ENCODE measurements around the gene FOCAD.

FOCAD gene

DNA sequence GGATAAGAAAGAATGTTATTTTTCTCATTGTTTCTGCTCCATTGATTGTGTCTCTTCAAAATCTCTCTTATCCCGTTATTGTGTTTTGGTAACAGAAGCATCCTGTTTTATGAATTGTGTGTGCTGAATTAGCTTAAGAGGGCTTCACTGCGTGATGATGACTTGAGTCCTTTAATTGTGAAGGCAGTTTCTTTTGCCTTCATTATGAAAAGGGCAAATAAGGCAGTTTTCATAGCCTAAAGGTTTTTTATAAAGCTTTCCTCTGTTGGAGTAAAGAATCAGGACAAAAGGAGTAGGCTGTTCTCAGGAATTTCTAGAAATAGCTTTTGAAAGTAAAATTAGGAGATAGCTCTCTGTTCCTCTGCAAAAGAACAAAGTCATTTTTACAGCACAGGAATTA, 169.8 kb downstream of the FOCAD start:
- Histone ChIP-seq H3K79me2 (ENCODE audit: control insufficient read depth, low read length) (no peaks in the 10 kb centered on the region), H3K27ac (ENCODE audit: low read depth, low read length) (no peak overlapping the region), H3K9me3 (ENCODE audit: control insufficient read depth, insufficient read depth, low read length) (no peaks in the 10 kb centered on the region), H3F3A (ENCODE audit: control insufficient read depth, insufficient read depth) (no peaks in the 10 kb centered on the region), H3K4me2 (ENCODE audit: low read length) (no peak overlapping the region), H3K9me2 (replicated peaks; ENCODE audit: control insufficient read depth, low read length) (no peaks in the 10 kb centered on the region), H3K36me3 (ENCODE audit: control insufficient read depth, low read length) (no peaks in the 10 kb centered on the region), H3K27me3 (ENCODE audit: control insufficient read depth, low read length) (no peaks in the 10 kb centered on the region), H3K4me3 (ENCODE audit: low read length) (no peak overlapping the region), H3K4me1 (ENCODE audit: control insufficient read depth, low read length) (no peaks in the 10 kb centered on the region), H4K20me1 (ENCODE audit: control insufficient read depth, insufficient read depth, low read depth, low read length) (no peaks in the 10 kb centered on the region)
- TF ChIP-seq EZH2phosphoT487 (IDR thresholded peaks at IDR 0.05; ENCODE audit: borderline replicate concordance, low read length) = no peak
- TF ChIP-seq, protein P1, sequence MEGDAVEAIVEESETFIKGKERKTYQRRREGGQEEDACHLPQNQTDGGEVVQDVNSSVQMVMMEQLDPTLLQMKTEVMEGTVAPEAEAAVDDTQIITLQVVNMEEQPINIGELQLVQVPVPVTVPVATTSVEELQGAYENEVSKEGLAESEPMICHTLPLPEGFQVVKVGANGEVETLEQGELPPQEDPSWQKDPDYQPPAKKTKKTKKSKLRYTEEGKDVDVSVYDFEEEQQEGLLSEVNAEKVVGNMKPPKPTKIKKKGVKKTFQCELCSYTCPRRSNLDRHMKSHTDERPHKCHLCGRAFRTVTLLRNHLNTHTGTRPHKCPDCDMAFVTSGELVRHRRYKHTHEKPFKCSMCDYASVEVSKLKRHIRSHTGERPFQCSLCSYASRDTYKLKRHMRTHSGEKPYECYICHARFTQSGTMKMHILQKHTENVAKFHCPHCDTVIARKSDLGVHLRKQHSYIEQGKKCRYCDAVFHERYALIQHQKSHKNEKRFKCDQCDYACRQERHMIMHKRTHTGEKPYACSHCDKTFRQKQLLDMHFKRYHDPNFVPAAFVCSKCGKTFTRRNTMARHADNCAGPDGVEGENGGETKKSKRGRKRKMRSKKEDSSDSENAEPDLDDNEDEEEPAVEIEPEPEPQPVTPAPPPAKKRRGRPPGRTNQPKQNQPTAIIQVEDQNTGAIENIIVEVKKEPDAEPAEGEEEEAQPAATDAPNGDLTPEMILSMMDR (IDR thresholded peaks at IDR 0.05; ENCODE audit: low read depth, low read length, poor library complexity, severe bottlenecking) = no peak

DNA sequence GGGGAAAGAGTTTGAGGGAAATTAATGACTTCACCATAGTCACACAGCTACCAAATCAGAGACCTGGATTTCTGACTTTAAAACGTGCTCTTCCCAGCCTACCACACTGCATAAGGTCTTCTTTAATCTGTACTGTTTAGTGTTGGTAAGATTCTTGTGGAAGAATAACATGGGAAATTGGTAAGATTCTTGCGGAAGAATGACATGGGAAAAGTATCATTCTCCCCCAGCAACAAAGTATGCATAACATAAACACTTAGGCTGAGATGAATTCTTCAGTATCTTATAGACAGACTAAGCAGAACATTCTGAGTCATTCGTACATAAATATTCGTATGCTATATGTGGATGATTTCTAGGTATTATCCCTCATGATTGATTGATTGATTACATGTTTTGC, 170.4 kb downstream of the FOCAD start:
- H3K9me3 ChIP-seq (ENCODE audit: control insufficient read depth, insufficient read depth, low read length) = no peaks in the 10 kb centered on the region
- no peaks in the 10 kb centered on the region for H3K79me2 ChIP-seq (ENCODE audit: control insufficient read depth, low read length)
- H3K4me1 ChIP-seq (ENCODE audit: control insufficient read depth, low read length) = no peaks in the 10 kb centered on the region
- H3K36me3 ChIP-seq (ENCODE audit: control insufficient read depth, low read length) = no peaks in the 10 kb centered on the region
- H3F3A ChIP-seq (ENCODE audit: control insufficient read depth, insufficient read depth) = no peaks in the 10 kb centered on the region
- no peaks in the 10 kb centered on the region for H3K9me2 ChIP-seq (replicated peaks; ENCODE audit: control insufficient read depth, low read length)
- TF ChIP-seq EZH2phosphoT487 (IDR thresholded peaks at IDR 0.05; ENCODE audit: borderline replicate concordance, low read length) = no peak
- TF ChIP-seq, protein P1 (IDR thresholded peaks at IDR 0.05; ENCODE audit: low read depth, low read length, poor library complexity, severe bottlenecking) = no peak
- no peaks in the 10 kb centered on the region for H4K20me1 ChIP-seq (ENCODE audit: control insufficient read depth, insufficient read depth, low read depth, low read length)
- no peak overlapping the region for H3K27ac ChIP-seq (ENCODE audit: low read depth, low read length)
- no peak overlapping the region for H3K4me3 ChIP-seq (ENCODE audit: low read length)
- no peaks in the 10 kb centered on the region for H3K27me3 ChIP-seq (ENCODE audit: control insufficient read depth, low read length)
- no peak overlapping the region for H3K4me2 ChIP-seq (ENCODE audit: low read length)

DNA sequence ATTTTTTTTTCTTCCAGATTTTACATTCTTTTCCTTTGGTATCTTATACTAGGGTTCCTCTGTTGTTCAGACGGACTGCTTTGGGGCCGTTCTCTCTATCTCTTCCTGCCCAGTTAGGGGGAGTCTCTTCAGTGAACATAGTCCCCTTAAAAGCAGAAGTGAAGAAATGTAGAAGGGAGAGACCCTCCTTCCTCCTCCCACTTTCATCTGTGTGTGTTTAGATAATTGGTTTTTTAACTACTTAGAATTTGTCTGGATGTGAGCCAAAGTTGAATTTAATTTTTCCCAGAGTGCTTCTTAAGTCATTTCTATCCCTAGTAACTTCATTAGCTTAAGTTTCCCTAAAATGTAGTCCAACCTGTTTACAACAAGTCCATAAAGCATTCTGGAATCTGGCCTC, 179.9 kb downstream of the FOCAD start:
- H3K79me2 ChIP-seq (ENCODE audit: control insufficient read depth, low read length) = no peaks in the 10 kb centered on the region
- H3K27me3 ChIP-seq (ENCODE audit: control insufficient read depth, low read length) = no peaks in the 10 kb centered on the region
- no peak overlapping the region for H3K27ac ChIP-seq (ENCODE audit: low read depth, low read length)
- H3K36me3 ChIP-seq (ENCODE audit: control insufficient read depth, low read length) = no peaks in the 10 kb centered on the region
- H3K9me3 ChIP-seq (ENCODE audit: control insufficient read depth, insufficient read depth, low read length) = no peaks in the 10 kb centered on the region
- no peaks in the 10 kb centered on the region for H3K4me1 ChIP-seq (ENCODE audit: control insufficient read depth, low read length)
- no peaks in the 10 kb centered on the region for H3K9me2 ChIP-seq (replicated peaks; ENCODE audit: control insufficient read depth, low read length)
- H3F3A ChIP-seq (ENCODE audit: control insufficient read depth, insufficient read depth) = no peaks in the 10 kb centered on the region
- H3K4me2 ChIP-seq (ENCODE audit: low read length) = no peak overlapping the region
- H3K4me3 ChIP-seq (ENCODE audit: low read length) = no peak overlapping the region
- TF ChIP-seq, protein P1 (IDR thresholded peaks at IDR 0.05; ENCODE audit: low read depth, low read length, poor library complexity, severe bottlenecking) = no peak
- TF ChIP-seq EZH2phosphoT487 (IDR thresholded peaks at IDR 0.05; ENCODE audit: borderline replicate concordance, low read length) = no peak
- H4K20me1 ChIP-seq (ENCODE audit: control insufficient read depth, insufficient read depth, low read depth, low read length) = no peaks in the 10 kb centered on the region

DNA sequence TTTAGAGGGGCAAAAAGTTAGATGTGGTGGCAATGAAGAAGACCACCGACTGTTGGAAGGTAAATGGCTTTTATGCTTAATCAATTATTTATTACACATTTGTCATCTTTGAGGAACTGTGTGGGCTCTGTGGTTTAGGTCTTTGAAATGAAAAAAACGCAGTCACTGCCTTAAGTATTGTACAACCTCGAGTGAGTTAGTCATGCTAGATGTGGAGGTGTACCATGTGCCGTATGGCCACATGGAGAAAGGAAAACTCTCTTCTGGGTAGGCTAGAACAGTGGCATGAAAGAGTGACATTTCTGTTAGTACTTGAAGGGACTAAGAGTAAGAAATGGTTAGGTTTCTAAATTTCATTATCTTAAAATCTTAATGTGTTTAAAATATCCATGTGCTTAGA, 181.3 kb downstream of the FOCAD start:
- H3K79me2 ChIP-seq (ENCODE audit: control insufficient read depth, low read length) = no peaks in the 10 kb centered on the region
- no peaks in the 10 kb centered on the region for H3K4me1 ChIP-seq (ENCODE audit: control insufficient read depth, low read length)
- H3K4me2 ChIP-seq (ENCODE audit: low read length) = no peak overlapping the region
- H3K27me3 ChIP-seq (ENCODE audit: control insufficient read depth, low read length) = no peaks in the 10 kb centered on the region
- TF ChIP-seq EZH2phosphoT487 (IDR thresholded peaks at IDR 0.05; ENCODE audit: borderline replicate concordance, low read length) = no peak
- TF ChIP-seq, protein P1 (IDR thresholded peaks at IDR 0.05; ENCODE audit: low read depth, low read length, poor library complexity, severe bottlenecking) = no peak
- H4K20me1 ChIP-seq (ENCODE audit: control insufficient read depth, insufficient read depth, low read depth, low read length) = no peaks in the 10 kb centered on the region
- no peaks in the 10 kb centered on the region for H3K36me3 ChIP-seq (ENCODE audit: control insufficient read depth, low read length)
- H3K9me3 ChIP-seq (ENCODE audit: control insufficient read depth, insufficient read depth, low read length) = no peaks in the 10 kb centered on the region
- no peak overlapping the region for H3K27ac ChIP-seq (ENCODE audit: low read depth, low read length)
- no peaks in the 10 kb centered on the region for H3F3A ChIP-seq (ENCODE audit: control insufficient read depth, insufficient read depth)
- H3K4me3 ChIP-seq (ENCODE audit: low read length) = no peak overlapping the region
- no peaks in the 10 kb centered on the region for H3K9me2 ChIP-seq (replicated peaks; ENCODE audit: control insufficient read depth, low read length)

Data from DOHH2 (cell line).